Smooth muscle cell of trachea (primary cell): ENCODE results near the gene BCL2L11. TPM values are rescaled to one million over a fixed set of nuclear protein-coding genes. Genes with fewer than 3 reads are reported as not detected.

ENCODE experiments used
- total RNA-seq: library from RNA; depleted of rRNA; stranded (reverse); fragments of >200 nt; gene quantifications from 2 replicates; pipeline ENCODE4 v1.2.1, GENCODE V29; 2014

Gene BCL2L11
- 3.2 and 5.3 TPM in 2 replicates for total RNA-seq

DNA sequence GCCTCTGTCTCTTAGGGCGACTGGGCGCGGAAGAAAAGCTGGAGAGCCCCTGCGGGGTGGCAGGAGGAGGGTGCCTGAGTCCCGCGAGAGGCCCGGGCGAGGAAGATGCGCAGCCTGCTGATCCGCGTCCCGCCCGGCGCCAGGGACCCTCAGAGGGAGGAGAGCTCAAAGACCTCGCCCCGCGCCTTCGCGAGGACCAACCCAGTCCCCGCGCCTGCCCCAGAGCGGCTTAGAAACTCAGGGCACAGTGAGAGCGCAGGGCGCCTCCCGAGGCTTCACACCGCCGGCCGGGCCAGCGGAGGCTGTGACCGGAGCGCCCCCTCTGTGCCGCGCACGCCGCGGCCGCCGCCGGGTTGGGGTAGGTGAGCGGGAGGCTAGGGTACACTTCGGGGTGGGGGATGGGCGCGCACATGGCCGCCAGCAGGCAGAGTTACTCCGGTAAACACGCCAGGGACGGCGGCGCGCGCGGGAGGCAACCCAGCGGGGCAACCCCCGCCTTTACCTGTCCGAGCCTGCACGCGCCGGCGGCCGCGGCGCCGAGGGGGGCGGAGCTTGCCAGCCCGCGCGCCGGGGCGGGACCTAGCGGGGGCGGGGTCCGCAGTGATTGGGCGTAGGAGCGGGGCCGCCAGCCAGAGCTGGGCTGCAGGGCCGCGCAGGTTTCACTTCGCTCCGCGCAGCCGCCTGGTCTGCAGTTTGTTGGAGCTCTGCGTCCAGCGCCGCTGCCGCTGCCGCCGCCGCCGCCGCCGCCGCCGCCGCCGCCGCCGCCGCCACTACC is at the start of gene BCL2L11:
Gene BCL2L11, plus strand, starts transcription at position 662 of the 775 bp plus-strand sequence. CDS start 2,832 bp downstream, outside the sequence.

